ENCODE results near the gene PWWP2B.
A peak's percentile ranks its signal among the peaks of the same experiment; 100 is the strongest.

The PWWP2B gene

GRCh38 chr10:132420469-132420980, 23.5 kb downstream of the PWWP2B start:
- no peak for DNase-seq

- peak; percentile 78 for DNase-seq
These were observed 24.2 kb downstream of the PWWP2B start for GRCh38 chr10:132420981-132421846.

GRCh38 chr10:132421847-132422751, 25.1 kb downstream of the PWWP2B start:
- DNase-seq: peak; percentile 75

GRCh38 chr10:132422903-132423825, 26.2 kb downstream of the PWWP2B start:
- no peak for DNase-seq

GRCh38 chr10:132423966-132424861, 27.2 kb downstream of the PWWP2B start:
- no peak for DNase-seq

- DNase-seq: no peak
These were observed 28.2 kb downstream of the PWWP2B start for GRCh38 chr10:132425029-132425756.

GRCh38 chr10:132425757-132426155, 28.8 kb downstream of the PWWP2B start:
- no peak for DNase-seq

GRCh38 chr10:132427006-132427771, 30.2 kb downstream of the PWWP2B start:
- no peak for DNase-seq

- DNase-seq: no peak
These were observed 31.0 kb downstream of the PWWP2B start for GRCh38 chr10:132427939-132428367.

GRCh38 chr10:132428486-132428995, 31.5 kb downstream of the PWWP2B start:
- no peak for DNase-seq

GRCh38 chr10:132429281-132430230, 32.6 kb downstream of the PWWP2B start:
- no peak for DNase-seq

GRCh38 chr10:132430231-132430743, 33.3 kb downstream of the PWWP2B start:
- DNase-seq: no peak

GRCh38 chr10:132430861-132431271, 33.9 kb downstream of the PWWP2B start:
- no peak for DNase-seq

- no peak for DNase-seq
These were observed 34.7 kb downstream of the PWWP2B start for GRCh38 chr10:132431537-132432175.

GRCh38 chr10:132432176-132432540, 35.2 kb downstream of the PWWP2B start:
- no peak for DNase-seq

- no peak for DNase-seq
These were observed 36.8 kb downstream of the PWWP2B start for GRCh38 chr10:132433671-132434340.

All from right hindlimb (tissue), 1 donor.